GM12891 (cell line): ENCODE results near the gene MLNR.

Experiments used
- DNase-seq: peaks from one replicate; pipeline ENCODE4 v3.0.0; 2011; ENCODE audit warnings: low spot score; ENCODE audit not compliant: insufficient read length
- FAIRE-seq: peaks from 2 replicates; lab custom pipeline; 2011; peaks lifted over from hg19 to GRCh38; lab: Jason Lieb, UNC
- PAX5 ChIP-seq: IDR thresholded peaks from 2 replicates; pipeline ENCODE4 v1.6.1; 2011; ENCODE audit warnings: low read length, moderate library complexity, mild to moderate bottlenecking; ENCODE audit not compliant: insufficient read depth, severe bottlenecking
- POLR2A ChIP-seq: IDR thresholded peaks from 2 replicates; pipeline ENCODE4 v1.6.1; 2011; ENCODE audit warnings: low read depth, low read length, control low read depth
- POLR2AphosphoS5 ChIP-seq: IDR thresholded peaks from 2 replicates; pipeline ENCODE4 v1.6.1; 2011; ENCODE audit warnings: low read depth, low read length, control low read depth
- POU2F2 ChIP-seq: IDR thresholded peaks from 2 replicates; pipeline ENCODE4 v1.6.1; 2011; ENCODE audit warnings: low read depth, mild to moderate bottlenecking, control low read depth, low read length, moderate library complexity
- SPI1 ChIP-seq: IDR thresholded peaks from 2 replicates; pipeline ENCODE4 v1.6.1; 2011; ENCODE audit warnings: low read depth, low read length, control low read depth
- TAF1 ChIP-seq: IDR thresholded peaks from 2 replicates; pipeline ENCODE4 v1.6.1; 2011; ENCODE audit warnings: low read depth, low read length, control low read depth

MLNR gene

DNA sequence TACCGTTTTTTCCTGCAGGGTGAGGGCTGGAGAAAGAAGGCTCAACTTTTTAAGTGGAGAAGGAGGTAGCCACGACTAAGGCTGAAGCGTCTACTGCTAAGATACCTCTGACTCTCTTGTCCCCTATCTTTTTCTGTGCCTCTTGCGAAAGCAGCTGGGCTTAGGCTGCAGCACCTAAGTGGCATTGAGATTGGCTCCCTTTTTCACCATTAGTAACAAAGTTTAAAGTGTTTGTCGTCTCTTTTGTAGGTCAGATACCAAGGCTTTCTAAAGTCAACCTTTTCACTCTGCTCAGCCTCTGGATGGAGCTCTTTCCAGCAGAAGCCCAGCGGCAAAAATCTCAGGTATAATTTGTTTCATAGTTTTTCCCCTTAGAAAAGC lies 28.5 kb downstream of the MLNR start:
- no peak for FAIRE-seq
- DNase-seq: no peak
- TF ChIP-seq TAF1 (no peak), POLR2A (no peak), PAX5 (no peak), POU2F2 (no peak), SPI1 (no peak), POLR2AphosphoS5 (no peak)

DNA sequence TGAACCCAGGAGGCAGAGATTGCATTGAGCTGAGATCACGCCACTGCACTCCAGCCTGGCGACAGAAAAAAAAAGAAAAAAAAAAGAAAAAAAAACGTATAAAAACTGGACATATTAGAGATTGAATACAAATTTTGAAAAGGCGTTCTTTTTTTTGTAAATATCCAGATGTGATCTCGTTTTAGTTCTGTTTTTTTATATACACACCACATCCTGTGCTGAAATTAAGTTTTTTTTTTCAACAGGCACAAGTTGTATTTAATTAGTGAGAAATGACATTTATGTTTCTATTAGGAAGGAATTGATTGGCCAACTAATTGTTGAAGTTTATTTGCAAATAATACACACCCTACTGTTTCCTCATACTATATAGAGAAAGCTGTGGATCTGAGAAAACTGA lies 31.2 kb downstream of the MLNR start:
- TF ChIP-seq POU2F2 (no peak), SPI1 (no peak), POLR2AphosphoS5 (no peak), PAX5 (no peak), POLR2A (no peak), TAF1 (no peak)
- FAIRE-seq: no peak
- DNase-seq: no peak

DNA sequence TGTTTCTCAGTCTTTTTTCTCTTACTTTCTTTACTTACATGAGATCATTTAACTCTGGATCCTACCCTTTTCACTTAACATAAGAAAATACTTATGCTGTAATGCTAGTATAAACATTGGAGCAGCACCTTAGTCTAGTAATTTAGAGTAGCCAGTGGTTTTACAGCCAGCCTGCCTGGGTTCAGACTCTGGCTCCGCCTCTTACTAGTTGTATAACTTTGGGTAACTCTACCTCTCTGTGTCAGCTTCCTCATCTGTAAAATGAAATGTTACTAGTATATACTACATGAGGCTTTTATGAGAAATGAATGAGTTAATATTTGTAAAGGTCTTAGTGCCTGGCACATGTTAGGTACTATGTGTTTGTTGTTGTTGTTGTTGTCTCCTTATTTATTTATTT lies 33.2 kb downstream of the MLNR start:
- TF ChIP-seq PAX5: no peak
- no peak for TF ChIP-seq SPI1
- no peak for TF ChIP-seq TAF1
- no peak for DNase-seq
- FAIRE-seq: no peak

DNA sequence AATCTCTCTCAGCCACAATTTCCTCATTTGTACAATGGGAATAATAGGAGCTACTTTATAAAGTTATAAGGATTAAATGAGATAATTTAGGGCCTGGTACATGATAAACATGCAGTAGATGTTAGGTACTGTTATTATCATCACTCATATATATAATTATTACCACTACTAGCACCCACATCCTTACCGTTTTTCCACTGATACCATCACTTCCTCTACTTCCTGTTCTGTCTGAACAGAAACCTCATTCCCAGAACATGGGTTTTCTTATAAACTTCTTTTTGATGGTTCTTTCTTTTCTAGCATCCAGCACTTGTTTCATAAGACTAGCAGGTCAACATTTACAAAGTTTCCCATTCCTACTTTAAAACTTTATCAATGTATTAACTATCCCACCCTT lies 33.9 kb downstream of the MLNR start:
- DNase-seq (no peak), FAIRE-seq (no peak)
- TF ChIP-seq POU2F2 (no peak), POLR2AphosphoS5 (no peak), TAF1 (no peak), POLR2A (no peak), PAX5 (no peak), SPI1 (no peak)

DNA sequence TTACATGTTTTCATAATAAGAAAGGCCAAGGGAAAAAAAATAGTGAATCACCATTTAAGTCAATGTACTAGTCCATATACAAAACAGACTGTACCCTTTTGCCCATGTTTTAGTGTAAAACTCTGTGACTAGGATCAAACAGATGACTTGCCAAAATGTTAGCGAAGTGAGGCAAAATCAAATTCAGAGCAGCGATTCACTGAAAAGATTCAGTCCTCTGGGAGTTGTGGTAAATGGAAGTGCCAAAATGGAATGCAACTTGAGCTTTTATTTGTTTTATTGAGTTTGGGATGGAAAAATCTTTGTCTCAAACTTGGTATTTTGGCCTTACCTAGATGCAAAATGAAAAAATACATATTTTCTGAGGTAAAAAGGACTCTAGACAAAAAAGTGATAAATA lies 36.7 kb downstream of the MLNR start:
- DNase-seq (no peak), FAIRE-seq (no peak)
- TF ChIP-seq SPI1 (no peak), POLR2AphosphoS5 (no peak)

DNA sequence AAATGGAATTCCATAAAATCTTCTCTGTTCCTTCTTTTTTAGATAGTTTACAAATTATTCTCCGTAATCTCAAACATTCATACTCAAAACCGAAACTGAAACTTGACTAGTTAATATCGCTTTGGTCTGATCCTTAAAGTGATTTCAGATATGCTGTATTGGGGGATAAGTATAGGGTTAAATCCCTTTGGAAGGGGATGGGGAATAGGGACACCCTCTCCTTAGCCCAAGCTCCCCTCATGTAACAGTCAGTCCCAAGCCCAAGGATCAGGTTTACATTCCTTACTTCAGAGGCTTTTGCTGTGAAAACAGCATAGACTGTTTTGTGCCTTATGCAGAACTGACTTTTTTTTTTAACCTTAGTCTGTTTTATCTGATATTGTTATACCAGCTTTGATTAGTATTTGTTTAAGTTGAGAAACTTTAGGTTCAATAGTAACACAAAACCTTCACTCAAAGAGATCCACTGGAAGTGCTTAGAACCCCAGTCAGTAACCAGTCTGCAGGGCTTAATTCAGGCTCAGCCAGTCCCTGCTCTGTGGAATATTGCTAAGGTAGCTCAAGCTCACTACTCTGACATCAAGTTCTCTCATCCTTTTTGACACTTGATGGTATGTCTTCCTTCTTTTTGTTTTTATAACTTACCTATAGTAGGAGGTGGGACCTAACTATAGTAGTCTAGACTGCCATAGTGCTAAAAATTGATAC lies 38.1 kb downstream of the MLNR start:
- DNase-seq: no peak

DNA sequence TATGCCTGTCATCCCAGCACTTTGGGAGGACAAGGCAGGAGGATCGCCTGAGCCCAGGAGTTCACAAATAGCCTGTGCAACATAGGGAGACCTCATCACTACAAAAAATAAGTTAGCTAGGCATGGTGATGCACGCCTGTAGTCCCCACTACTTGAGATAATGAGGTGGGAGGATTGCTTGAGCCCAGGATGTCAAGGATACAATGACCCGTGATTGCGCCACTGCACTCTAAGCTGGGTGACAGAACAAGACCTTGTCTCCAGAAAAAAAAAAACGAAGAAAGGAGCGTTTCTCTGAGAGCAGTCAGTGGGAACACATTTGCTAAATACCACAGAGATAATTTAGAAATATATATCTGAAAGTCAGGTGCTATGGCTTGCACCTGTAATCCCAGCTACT lies 39.4 kb downstream of the MLNR start:
- TF ChIP-seq PAX5: no peak
- TF ChIP-seq TAF1: no peak
- no peak for TF ChIP-seq POU2F2
- no peak for TF ChIP-seq SPI1
- DNase-seq (no peak), FAIRE-seq (peak; percentile 33)

More for the DNA sequence above, 38.1 kb downstream of the MLNR start:
- peak; percentile 56 for FAIRE-seq
- no peak for TF ChIP-seq TAF1
- TF ChIP-seq PAX5: no peak
- TF ChIP-seq POLR2AphosphoS5: no peak
- no peak for TF ChIP-seq SPI1
- no peak for TF ChIP-seq POLR2A

DNA sequence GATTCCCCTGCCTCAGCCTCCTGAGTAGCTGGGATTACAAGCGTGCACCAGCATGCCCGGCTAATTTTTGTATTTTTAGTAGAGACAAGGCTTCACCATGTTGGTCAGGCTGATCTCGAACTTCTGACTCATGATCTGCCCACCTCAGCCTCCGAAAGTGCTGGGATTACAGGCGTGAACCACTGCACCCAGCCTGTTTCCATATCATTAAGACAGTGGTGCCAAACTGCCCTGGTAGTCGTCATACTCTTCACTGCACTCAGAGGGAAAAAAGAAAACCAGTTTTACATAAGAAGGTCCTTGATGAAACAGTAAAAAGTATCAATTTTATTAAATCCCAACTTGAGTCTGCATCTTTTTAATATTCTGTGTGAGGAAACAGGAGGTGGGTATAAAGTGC lies 42.5 kb downstream of the MLNR start:
- TF ChIP-seq POLR2A: no peak
- no peak for TF ChIP-seq POU2F2
- TF ChIP-seq TAF1: no peak
- TF ChIP-seq PAX5: no peak
- TF ChIP-seq SPI1: no peak
- TF ChIP-seq POLR2AphosphoS5: no peak
- no peak for FAIRE-seq
- DNase-seq: no peak

DNA sequence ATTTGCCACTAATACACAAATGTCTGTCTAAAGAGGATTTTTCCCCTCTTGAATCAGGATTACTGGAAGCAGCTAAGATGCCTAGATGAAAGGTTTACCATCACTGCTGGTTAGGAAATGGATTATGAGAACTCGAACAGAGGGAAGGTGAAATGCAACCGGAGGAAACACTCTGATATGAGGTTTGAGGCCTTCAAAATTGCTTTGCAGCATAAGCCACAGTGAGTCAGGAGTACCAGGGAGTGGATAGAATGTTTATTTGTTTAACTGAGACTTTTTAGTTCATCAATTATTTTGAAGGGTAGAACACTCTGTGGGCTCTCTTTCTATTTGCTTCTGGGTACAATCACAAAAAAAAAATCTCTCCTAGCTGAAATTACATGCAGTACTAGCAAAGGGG lies 45.7 kb downstream of the MLNR start:
- TF ChIP-seq POU2F2 (no peak), SPI1 (no peak), TAF1 (no peak), POLR2A (no peak), PAX5 (no peak), POLR2AphosphoS5 (no peak)
- FAIRE-seq: no peak
- DNase-seq: no peak

DNA sequence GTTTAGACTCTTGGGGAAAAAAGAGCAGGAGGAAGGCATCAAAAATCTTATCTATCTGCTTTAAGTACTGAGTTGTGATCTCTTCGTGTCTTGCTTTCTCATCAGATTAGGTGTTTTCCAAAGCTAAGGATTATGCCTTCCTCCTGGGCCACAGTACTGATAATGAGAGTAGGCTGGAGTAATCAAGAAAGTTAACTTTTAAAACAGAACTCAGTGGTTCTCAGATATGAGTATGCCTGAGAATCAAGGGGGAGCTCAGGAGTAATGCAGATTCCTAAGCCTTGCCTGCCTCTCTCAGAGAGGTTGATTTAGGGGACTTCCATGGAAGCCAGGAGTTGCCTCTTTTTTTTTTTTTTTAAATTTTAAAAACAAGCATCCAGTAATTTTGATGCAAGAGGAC lies 51.1 kb downstream of the MLNR start:
- TF ChIP-seq POU2F2 (no peak), POLR2AphosphoS5 (no peak), PAX5 (no peak), SPI1 (no peak), POLR2A (no peak), TAF1 (no peak)
- DNase-seq (no peak), FAIRE-seq (no peak)
